ENCODE data around the gene TCP11.

- TF ChIP-seq POLR2A (IDR thresholded peaks at IDR 0.05), result no peak
- no peak for TF ChIP-seq CTCF (IDR thresholded peaks at IDR 0.05)
Measured at GRCh38 chr6:35124356-35124755, 16.8 kb downstream of the TCP11 start.
